Muscle layer of colon (tissue), 2 donors: ENCODE data around the gene OTUB1.
"Not testable (repeated sequence)": the region's sequence is repeated elsewhere in the genome, so short reads cannot be mapped to it uniquely, and the experiment has no call there.

Source experiments
- H3K27ac ChIP-seq: one replicate; pipeline ENCODE4 v1.7.0; 2013; ENCODE audit warnings: low read depth, mild to moderate bottlenecking, low read length, moderate library complexity
- H3K27me3 ChIP-seq, 2 donors: one replicate each; pipeline ENCODE4 v1.7.0; 2013; ENCODE audit warnings: low read length in 2 of 2, mild to moderate bottlenecking in 2 of 2; ENCODE audit not compliant: insufficient read depth in 2 of 2, control insufficient read depth in 1 of 2
- H3K36me3 ChIP-seq: one replicate; pipeline ENCODE4 v1.7.0; 2013; ENCODE audit warnings: mild to moderate bottlenecking, low read length; ENCODE audit not compliant: insufficient read depth
- H3K4me1 ChIP-seq: one replicate; pipeline ENCODE4 v1.7.0; 2013; ENCODE audit warnings: mild to moderate bottlenecking, low read length; ENCODE audit not compliant: insufficient read depth
- H3K4me3 ChIP-seq, 2 donors: one replicate each; pipeline ENCODE4 v1.7.0; 2013; ENCODE audit warnings: low read length in 2 of 2, low read depth in 1 of 2, mild to moderate bottlenecking in 1 of 2, moderate library complexity in 1 of 2
- H3K9ac ChIP-seq: one replicate; pipeline ENCODE4 v1.7.0; 2013; ENCODE audit warnings: low read length
- H3K9me3 ChIP-seq: one replicate; pipeline ENCODE4 v1.7.0; 2013; ENCODE audit warnings: mild to moderate bottlenecking, low read length
- donor health status: abdominal sarcoma.
- donor health status: Adenocarcinoma of cecum.

The OTUB1 gene

GRCh38 chr11:63952570-63952969 is 33.7 kb upstream of the OTUB1 start:
- peaks cover 33% of the 10 kb centered on the region for H3K36me3 ChIP-seq

GRCh38 chr11:63958008-63958407 is 28.2 kb upstream of the OTUB1 start:
- H3K36me3 ChIP-seq: peaks cover 22% of the 10 kb centered on the region
- no peak overlapping the region for H3K9ac ChIP-seq
- H3K9me3 ChIP-seq: no peaks in the 10 kb centered on the region
- H3K4me1 ChIP-seq: no peaks in the 10 kb centered on the region
- no peak overlapping the region for H3K4me3 ChIP-seq
- no peak overlapping the region for H3K27ac ChIP-seq
- H3K27me3 ChIP-seq: no peaks in the 10 kb centered on the region

More at GRCh38 chr11:63952570-63952969, 33.7 kb upstream of the OTUB1 start:
- no peaks in the 10 kb centered on the region for H3K4me1 ChIP-seq
- no peaks in the 10 kb centered on the region for H3K9me3 ChIP-seq
- H3K9ac ChIP-seq: no peak overlapping the region
- H3K4me3 ChIP-seq: no peak overlapping the region
- no peaks in the 10 kb centered on the region for H3K27me3 ChIP-seq
- H3K27ac ChIP-seq: no peak overlapping the region

GRCh38 chr11:63961608-63962412 is 24.4 kb upstream of the OTUB1 start:
- H3K27ac ChIP-seq: no peak overlapping the region
- no peak overlapping the region for H3K4me3 ChIP-seq
- H3K27me3 ChIP-seq: no peaks in the 10 kb centered on the region
- no peaks in the 10 kb centered on the region for H3K4me1 ChIP-seq
- H3K9me3 ChIP-seq: no peaks in the 10 kb centered on the region
- H3K36me3 ChIP-seq: no peaks in the 10 kb centered on the region
- H3K9ac ChIP-seq: no peak overlapping the region

GRCh38 chr11:63963895-63964294 is 22.3 kb upstream of the OTUB1 start:
- not testable (repeated sequence) for H3K36me3 ChIP-seq, H3K27ac ChIP-seq, H3K9me3 ChIP-seq, H3K27me3 ChIP-seq, H3K9ac ChIP-seq, H3K4me1 ChIP-seq, H3K4me3 ChIP-seq

GRCh38 chr11:63966444-63966843 is 19.8 kb upstream of the OTUB1 start:
- H3K27me3 ChIP-seq: no peaks in the 10 kb centered on the region

GRCh38 chr11:63969461-63969860 is 16.8 kb upstream of the OTUB1 start:
- H3K4me3 ChIP-seq: no peak overlapping the region
- H3K9ac ChIP-seq: no peak overlapping the region
- no peaks in the 10 kb centered on the region for H3K4me1 ChIP-seq
- no peaks in the 10 kb centered on the region for H3K9me3 ChIP-seq
- H3K27me3 ChIP-seq: peaks cover 0 to 6% of the 10 kb centered on the region in 2 donors
- H3K36me3 ChIP-seq: no peaks in the 10 kb centered on the region
- no peak overlapping the region for H3K27ac ChIP-seq

More at GRCh38 chr11:63966444-63966843, 19.8 kb upstream of the OTUB1 start:
- Histone ChIP-seq H3K36me3 (no peaks in the 10 kb centered on the region), H3K4me1 (no peaks in the 10 kb centered on the region), H3K4me3 (no peak overlapping the region), H3K9me3 (no peaks in the 10 kb centered on the region), H3K9ac (no peak overlapping the region), H3K27ac (no peak overlapping the region)

GRCh38 chr11:63970902-63971301 is 15.3 kb upstream of the OTUB1 start:
- no peak overlapping the region for H3K27ac ChIP-seq
- H3K36me3 ChIP-seq: peaks cover under 1% of the 10 kb centered on the region
- H3K9me3 ChIP-seq: no peaks in the 10 kb centered on the region
- H3K4me1 ChIP-seq: peaks cover 8% of the 10 kb centered on the region
- H3K27me3 ChIP-seq: peaks cover 0 to 6% of the 10 kb centered on the region in 2 donors
- H3K9ac ChIP-seq: no peak overlapping the region
- no peak overlapping the region for H3K4me3 ChIP-seq

GRCh38 chr11:63973912-63974258 is 12.4 kb upstream of the OTUB1 start:
- Histone ChIP-seq H3K36me3 (peaks cover 13% of the 10 kb centered on the region), H3K4me1 (peaks cover 23% of the 10 kb centered on the region)
- not testable (repeated sequence) for H3K4me3 ChIP-seq, H3K27me3 ChIP-seq, H3K9me3 ChIP-seq, H3K9ac ChIP-seq, H3K27ac ChIP-seq

- Histone ChIP-seq H3K9ac (peak within 1 kb of the TSS; percentile 87), H3K27ac (peak within 1 kb of the TSS; percentile 88), H3K36me3 (peaks cover 15% of the 10 kb centered on the region)
Observed at GRCh38 chr11:63974259-63975143, 11.7 kb upstream of the OTUB1 start, which contains the start of gene COX8A. TSS of gene COX8A (plus strand) at chr11:63974620. CDS start at chr11:63974681, 61 bp downstream.

GRCh38 chr11:63978551-63979239 is 7.5 kb upstream of the OTUB1 start:
- H3K4me3 ChIP-seq: no peak overlapping the region
- peaks cover 15% of the 10 kb centered on the region for H3K36me3 ChIP-seq
- no peak overlapping the region for H3K27ac ChIP-seq
- no peak overlapping the region for H3K9ac ChIP-seq
- H3K9me3 ChIP-seq: no peaks in the 10 kb centered on the region
- H3K4me1 ChIP-seq: peaks cover 24% of the 10 kb centered on the region
- no peaks in the 10 kb centered on the region for H3K27me3 ChIP-seq

More at GRCh38 chr11:63974259-63975143, 11.7 kb upstream of the OTUB1 start, which contains the start of gene COX8A:
- peaks cover 24% of the 10 kb centered on the region for H3K4me1 ChIP-seq
- H3K27me3 ChIP-seq: peaks cover 0 to 6% of the 10 kb centered on the region in 2 donors
- H3K4me3 ChIP-seq: peak within 1 kb of the TSS; percentile 77 to 89
- H3K9me3 ChIP-seq: no peaks in the 10 kb centered on the region

- Histone ChIP-seq H3K4me3 (no peak overlapping the region), H3K4me1 (peaks cover 24% of the 10 kb centered on the region), H3K27ac (no peak overlapping the region), H3K27me3 (no peaks in the 10 kb centered on the region), H3K9ac (no peak overlapping the region), H3K36me3 (peaks cover 15% of the 10 kb centered on the region), H3K9me3 (no peaks in the 10 kb centered on the region)
Observed at GRCh38 chr11:63979426-63979825, 6.8 kb upstream of the OTUB1 start.
